ENCODE results near the gene COLEC11.
"Not testable (repeated sequence)": the region's sequence is repeated elsewhere in the genome, so short reads cannot be mapped to it uniquely, and the experiment has no call there.

COLEC11 gene

DNA sequence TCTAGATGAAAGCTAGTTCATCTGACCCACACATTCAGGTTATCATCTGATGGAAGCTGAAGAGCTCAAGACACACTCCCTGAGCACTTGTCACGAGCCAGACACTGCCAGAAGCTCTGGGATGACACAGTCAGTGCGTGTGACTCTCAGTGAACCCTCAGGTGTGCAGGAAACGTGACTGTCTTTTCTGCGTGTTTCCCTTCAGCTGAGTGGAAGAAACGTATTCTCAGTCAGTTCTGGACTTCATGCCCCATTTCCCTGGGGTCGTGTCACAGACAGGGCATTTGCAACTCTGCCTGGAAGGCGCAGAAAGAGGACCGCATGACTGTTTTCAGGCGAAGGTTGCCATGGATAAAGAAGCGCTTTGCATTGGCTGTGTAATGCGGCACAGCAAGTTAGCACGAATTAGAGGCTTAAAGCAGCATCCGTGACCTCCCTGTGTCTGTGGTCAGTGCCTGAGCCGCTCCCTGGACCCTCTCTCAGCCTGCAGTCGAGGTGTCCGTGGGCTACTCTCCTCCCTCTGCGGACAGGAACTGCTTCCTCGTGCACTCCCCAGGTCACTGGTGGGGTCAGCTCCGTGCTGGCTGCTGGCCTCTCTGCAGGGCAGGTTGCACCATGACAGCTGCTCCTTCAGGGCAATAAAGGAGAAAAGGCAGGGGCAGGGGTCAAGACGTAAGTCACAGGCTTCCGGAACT lies 59.8 kb downstream of the COLEC11 start:
- DNase-seq (ENCODE audit: low read depth) = no peak

DNA sequence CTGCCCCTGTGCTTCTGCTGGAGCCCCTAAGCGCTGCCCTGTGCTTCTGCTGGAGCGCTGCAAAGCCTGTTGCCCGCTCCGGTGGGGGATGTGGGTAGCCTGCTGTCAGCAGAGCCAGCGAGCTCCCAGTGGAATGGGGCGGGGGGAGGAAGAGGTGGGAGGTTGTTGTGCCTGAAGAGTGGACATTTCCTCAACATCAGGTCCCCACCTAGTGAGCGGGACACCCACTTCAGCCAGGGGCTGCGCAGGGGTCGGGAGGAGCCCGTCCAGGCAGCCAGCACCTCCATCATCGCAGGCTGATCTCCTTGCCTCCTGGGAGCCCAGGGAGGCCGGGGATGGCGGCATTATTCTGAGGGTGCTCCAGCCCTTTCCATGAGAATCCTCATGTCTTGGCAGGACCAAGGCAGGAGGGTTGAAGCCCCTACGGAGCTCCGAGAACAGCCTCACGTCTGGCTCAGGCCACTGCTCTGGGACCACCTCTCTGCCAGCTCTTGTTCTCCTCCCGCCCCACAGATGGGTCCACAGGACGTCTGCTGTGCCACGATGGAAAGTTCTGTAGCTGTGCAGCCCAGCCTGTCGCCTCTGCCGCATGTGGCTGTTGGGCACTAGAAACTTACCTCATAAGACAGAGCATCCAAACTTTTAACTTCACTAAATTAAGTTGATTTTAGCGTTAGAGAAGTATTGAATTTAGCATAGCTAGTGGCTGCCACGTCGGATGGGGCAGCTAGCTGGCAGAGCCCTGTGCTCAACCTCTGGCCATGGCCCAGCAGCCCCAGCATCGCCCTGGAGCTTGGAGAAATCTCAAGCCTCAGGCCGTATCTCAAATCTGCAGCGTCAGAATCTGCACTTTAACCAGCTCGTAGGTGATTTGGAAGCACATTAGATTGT lies 61.2 kb downstream of the COLEC11 start:
- no peak for DNase-seq (ENCODE audit: low read depth)

DNA sequence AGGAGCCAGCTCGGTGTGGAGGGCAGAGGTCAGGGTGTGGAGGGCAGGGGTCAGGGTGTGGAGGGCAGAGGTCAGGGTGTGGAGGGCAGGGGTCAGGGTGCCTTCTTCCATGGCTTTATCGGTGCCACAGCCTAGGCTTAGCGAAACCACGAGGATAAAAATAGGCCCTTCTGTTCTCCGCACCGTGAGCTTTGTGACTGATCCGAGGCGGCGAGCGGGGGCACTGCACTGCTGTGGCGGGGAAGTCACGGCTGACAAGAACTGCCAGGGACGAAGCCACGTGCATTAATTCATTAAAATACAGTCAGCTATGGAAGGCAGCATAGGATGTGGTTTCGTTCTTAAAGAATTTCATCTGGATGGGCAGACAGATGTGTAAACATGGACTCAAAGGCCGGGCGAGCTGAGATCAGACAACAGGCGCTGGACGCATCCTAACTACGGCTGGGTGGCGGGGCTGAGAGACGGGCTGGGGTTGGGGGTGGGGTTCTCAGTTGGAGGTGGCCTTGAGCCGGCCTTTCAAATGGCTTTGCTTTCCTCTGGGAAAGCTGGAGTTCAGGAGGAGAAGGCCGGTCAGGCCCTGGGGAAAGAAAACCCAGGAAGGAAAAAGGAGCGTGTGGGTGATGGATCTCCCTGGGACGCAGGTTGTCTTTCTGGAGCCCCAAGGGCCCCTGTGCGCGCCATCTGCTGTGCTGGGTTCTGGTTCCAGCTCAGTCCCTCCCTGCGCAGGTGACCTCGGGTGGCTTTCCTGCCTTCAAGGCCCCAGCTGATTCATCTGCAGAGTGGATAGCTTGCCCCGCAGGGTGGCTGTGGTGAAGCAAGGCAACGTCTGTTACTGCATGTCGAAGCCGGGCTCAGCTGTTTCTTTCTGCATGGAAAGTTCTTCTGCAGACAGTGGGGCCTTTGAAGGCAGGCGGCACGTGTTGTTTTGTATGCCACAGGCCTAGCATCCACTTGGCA lies 62.1 kb downstream of the COLEC11 start:
- no peak for DNase-seq (ENCODE audit: low read depth)

GRCh38 chr2:3657881-3658280 lies 63.0 kb downstream of the COLEC11 start, which contains the start of gene ALLC:
Gene ALLC, plus strand, starts transcription at chr2:3658200. Its CDS starts 12,958 bp downstream, at chr2:3671158.
- DNase-seq (ENCODE audit: low read depth) = no peak

DNA sequence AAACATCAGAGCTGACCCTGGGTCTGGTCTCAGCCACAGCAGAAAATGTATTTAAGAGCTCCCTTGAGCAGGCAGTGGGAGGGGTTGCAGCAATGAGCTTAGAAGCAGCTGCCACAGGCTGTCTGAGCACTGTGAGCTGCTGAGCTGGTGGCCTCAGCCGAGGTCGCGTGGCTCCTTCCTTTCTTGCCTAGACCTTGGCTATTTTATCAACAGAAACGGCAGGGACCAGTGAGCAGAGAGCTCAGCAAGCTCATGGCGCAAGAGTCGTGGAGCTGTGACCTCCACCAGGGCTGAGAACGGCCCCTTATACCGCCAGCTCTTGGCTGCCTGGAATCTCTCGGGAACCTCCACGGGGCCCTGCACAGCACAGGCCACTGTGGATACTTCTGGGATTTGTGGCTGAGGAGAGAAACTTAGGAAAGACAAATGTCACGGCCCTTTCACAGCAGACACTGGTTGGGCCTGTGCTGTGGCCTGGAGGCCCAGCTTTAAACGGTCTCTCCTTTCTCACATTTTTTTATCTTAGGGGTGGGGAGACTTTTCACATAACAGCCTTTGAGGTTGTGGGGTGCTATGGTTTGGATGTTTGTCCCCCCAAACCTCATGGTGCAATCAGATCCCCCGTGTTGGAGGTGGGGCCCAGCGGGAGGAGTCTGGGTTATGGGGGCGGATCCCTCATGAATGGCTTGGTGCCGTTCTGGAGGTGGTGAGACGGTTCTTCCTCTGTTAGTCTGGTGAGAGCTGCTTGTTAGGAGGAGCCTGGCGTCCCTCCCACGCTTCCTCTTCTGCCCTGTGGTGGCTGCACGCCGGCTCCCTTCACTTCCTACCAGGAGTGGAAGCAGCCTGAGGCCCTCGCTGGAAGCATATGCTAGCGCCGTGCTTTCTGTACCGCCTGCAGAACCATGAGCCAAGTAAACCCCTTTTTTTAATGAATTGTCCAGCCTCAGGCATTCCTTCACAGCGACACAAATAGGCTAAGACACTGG lies 64.8 kb downstream of the COLEC11 start:
- no peak for DNase-seq (ENCODE audit: low read depth)

DNA sequence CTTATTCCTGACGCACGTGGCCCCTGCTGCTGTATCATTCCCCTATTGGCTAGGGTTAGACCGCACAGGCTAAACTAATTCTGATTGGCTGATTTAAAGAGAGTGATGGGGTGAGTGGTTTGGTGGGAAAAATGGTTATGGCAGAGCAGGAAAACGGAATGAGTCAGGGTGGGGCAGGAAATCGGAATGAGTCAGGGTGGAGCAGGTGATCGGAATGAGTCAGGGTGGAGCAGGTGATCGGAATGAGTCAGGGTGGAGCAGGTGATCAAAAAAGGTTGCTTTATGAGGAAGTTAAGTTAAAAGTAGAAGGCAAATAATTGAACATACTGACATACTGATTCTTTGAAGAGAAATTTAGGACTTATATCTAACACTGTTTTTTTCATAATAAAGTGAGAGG lies 65.7 kb downstream of the COLEC11 start:
- not testable (repeated sequence) for DNase-seq (ENCODE audit: low read depth)

DNA sequence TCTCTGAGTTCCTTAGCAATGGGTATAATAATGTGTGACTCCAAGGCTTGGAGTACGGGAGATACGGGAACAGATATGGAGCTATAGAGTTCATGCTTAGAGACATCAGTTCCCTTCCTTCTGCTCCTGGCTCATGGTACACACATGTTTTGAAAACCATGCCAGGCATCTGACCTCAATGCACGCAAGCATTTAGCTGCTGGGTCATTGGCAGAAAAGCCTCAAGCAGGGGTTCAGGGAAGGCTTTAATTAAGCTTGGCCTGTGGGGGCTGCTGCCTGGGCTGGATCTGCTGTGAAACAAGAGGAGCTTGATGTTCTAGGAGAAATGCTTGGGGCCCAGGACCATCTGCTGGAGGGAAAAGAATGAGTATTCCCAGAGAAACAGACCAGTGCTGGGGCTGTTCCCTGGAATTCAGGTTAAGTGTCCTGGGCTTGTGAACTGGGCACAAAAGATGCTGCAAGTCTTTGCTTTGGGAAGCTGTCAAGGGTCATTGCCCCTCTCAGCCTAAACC lies 66.3 kb downstream of the COLEC11 start:
- DNase-seq (ENCODE audit: low read depth) = no peak

GRCh38 chr2:3662239-3662638 lies 67.3 kb downstream of the COLEC11 start:
- no peak for DNase-seq (ENCODE audit: low read depth)

DNA sequence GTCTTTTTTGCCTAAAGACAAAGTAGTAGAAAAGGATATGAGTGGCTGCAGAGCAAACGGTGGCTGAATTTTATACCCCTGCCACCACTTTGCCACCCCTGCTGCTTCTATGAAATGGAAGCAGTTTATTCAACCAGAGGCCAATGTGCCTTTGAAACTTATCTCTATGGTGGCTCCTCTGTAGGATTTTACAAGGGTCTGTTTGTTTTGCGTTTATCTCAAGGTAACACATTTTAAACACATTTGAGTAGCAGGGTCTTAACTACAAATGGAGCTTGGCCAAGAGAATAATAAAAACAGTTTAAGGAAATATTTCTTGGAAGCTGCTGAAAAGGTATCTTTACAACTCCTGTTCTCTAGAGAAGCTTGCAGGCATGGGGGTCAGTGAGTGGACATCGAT lies 69.2 kb downstream of the COLEC11 start:
- DNase-seq (ENCODE audit: low read depth) = no peak

DNA sequence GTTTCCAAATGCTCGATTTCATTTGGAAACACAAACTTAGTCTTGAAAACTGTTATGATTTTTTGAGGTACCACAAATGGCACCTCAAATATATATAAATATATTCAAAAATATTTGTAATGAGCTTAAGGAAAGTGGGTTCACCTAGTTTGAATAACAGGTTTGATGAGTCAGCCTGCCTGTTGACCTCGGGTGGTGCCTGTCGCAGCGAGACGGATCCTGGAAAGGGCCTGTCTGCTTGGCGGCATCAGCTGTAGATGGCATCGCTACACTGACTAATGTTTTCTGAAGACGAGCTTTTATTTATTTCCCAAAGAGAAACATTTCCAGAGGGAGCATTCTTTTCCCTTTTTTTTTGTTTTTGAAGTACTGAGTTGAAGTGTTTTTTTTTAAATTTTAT lies 70.0 kb downstream of the COLEC11 start:
- DNase-seq (ENCODE audit: low read depth) = no peak

DNA sequence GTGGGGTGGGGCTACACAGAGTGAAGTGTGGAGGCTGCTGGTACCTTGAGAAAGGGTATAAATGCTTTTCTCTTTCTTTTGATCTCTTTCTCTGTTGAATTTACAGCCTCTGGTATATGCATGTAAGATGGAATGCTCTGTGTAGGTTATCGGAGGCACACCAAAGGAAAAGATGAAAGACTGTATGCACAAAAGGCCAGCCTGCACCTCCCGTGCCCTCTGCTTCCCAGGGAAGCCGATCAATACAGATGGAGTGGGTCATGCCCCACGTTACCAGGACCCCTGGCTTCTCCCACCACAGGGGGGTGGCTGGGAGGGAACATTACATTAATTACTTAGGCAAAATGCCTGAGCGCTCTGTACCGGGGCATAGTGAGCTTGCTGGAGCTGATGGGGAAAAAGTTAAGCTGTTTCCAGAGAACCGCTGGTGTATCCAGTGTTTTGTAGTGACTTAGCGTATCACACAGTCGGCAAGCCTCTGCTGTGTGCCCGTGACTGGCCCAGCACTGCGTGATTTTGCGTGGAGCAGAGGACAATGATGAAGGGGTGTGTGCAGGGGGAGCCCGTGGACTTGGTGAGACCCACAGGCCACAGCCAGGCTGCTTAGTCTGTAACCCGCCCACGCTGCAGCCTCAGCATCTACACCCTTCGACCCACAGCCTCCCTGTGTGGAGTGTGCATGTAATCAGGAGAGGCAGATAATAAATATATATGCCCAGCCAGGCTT lies 71.1 kb downstream of the COLEC11 start:
- DNase-seq (ENCODE audit: low read depth) = no peak

GRCh38 chr2:3666613-3666975 lies 71.7 kb downstream of the COLEC11 start:
- DNase-seq (ENCODE audit: low read depth) = no peak

DNA sequence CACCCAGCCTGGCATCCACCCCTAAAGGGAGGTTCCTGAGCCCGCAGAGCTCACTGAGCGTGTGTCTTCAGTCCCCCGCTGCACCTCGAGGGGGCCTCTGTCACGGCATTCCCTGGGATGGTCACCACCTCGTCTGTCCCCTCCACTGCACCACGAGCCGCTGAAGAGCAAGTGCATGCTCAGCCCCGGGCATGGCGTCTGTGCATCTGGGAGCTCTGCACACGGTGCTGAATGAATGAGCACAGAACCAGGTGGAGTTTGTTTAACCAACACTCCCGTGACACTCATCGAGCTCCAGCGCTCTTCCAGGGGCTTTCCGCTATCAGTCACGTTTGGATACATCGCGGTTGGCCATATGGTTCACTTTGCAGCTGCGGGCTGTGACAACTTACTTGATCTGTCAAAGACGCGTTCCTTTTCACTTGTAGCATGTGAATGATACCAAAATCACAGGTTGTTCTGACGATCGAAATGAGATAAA lies 72.3 kb downstream of the COLEC11 start:
- no peak for DNase-seq (ENCODE audit: low read depth)

DNA sequence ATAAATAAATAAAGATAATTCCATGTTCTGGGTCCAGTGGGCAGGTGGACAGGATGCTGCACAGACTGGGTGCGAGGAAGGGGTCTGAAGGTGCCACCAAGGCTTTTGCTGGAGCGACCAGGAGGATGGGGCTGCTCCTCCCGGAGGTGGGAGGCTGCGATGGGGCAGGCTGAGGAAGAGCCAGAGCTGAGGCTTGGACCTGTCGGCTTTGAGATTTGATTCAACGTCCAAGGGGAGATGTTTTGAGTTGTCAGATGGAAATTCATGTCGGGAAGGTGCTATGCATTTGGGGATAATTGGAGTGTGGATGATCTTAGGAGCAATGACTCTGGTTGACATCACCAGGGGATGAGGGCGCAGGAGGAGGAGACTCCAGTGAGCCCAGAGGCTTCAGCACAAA lies 74.7 kb downstream of the COLEC11 start:
- no peak for DNase-seq (ENCODE audit: low read depth)

- DNase-seq (ENCODE audit: low read depth) = no peak
Measured at GRCh38 chr2:3670376-3670775, 75.5 kb downstream of the COLEC11 start.

- no peak for DNase-seq (ENCODE audit: low read depth)
Measured at GRCh38 chr2:3670941-3671340, 76.0 kb downstream of the COLEC11 start.

DNA sequence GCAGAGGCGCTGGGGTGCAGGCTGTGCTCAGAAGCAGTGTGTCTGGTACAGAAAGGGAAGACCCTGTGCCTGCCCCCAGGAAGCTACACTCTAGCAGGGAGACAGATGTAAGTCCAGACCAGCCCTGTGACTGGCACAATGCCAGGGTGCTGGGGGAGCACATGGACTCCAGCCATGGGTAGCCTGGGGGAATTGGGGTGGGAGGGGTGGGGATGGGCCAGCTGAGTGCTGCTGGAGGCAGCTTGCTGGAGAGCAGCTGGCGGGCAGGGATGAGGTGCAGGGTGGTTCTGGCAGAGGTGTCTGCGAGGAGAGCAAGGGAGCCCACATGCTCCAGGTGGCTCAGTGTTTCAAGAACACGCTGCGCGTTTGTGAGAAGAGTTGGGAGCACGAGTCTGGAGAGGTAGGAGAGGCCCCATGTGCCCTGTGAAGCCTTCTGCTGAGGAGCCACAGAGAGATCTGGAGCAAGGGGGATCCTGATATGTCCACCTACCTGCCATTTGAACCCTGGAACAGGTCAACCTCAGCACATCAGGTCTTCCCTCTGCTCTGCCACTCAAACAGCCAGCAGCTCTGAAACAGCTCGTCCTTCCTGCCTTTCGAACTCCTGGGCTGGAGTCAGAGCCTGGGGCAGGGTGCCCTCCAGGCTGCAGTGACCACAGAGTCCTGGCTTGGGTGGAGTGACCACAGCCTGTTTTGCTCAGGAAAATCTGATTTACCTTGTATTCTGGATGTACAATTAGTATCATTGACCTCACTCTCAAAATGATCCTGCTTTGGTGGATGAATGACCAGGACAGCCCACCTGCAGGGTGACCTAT lies 78.2 kb downstream of the COLEC11 start:
- no peak for DNase-seq (ENCODE audit: low read depth)

DNA sequence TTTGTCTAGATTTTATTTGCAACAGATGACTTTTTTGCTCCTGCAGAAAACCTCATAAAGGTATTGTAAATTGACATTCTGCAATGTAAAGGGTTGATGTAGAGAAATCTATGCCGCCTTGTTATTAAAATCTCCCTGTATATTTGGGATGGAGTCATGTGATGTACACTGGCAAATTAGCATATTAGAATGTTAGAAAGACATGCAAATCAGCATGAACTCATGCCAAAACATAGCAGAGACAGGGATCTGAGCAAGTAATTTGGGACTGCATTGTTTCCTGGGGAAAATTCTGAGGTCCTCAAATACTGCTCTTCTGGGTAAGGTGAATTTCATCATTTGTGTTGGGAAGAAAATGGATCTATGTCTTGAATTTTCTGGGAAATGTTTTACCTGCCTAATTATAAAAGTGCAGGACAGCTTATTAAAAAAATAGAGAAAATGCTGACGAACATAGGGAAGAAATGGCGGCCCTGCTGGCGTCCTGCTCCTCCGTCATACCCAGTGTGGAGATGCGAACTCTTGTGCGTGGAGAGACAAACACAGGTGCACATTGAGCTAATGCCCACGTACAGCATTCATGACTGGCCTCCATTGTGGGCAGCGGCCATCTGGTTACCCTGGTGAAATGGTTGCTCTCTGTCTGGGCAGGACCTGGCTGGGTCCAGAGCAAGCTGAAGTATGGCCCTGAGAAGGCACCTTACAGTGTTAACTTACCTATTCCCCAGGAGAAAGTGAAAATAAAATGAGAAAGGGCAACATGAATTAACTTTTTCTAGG lies 79.3 kb downstream of the COLEC11 start:
- DNase-seq (ENCODE audit: low read depth) = no peak
